GM12892 (cell line): Measurements from ENCODE around the gene ALDH1A3.

Experiments
- POLR2A ChIP-seq: IDR thresholded peaks from 2 replicates; pipeline ENCODE4 v1.6.1; 2011; ENCODE audit warnings: low read depth, low read length, control low read depth
- POLR2AphosphoS5 ChIP-seq: IDR thresholded peaks from 2 replicates; pipeline ENCODE4 v1.6.1; 2011; ENCODE audit warnings: low read depth, low read length, control low read depth
- TAF1 ChIP-seq: IDR thresholded peaks from 2 replicates; pipeline ENCODE4 v1.6.1; 2011; ENCODE audit warnings: low read depth, mild to moderate bottlenecking, control low read depth, low read length, borderline replicate concordance

DNA sequence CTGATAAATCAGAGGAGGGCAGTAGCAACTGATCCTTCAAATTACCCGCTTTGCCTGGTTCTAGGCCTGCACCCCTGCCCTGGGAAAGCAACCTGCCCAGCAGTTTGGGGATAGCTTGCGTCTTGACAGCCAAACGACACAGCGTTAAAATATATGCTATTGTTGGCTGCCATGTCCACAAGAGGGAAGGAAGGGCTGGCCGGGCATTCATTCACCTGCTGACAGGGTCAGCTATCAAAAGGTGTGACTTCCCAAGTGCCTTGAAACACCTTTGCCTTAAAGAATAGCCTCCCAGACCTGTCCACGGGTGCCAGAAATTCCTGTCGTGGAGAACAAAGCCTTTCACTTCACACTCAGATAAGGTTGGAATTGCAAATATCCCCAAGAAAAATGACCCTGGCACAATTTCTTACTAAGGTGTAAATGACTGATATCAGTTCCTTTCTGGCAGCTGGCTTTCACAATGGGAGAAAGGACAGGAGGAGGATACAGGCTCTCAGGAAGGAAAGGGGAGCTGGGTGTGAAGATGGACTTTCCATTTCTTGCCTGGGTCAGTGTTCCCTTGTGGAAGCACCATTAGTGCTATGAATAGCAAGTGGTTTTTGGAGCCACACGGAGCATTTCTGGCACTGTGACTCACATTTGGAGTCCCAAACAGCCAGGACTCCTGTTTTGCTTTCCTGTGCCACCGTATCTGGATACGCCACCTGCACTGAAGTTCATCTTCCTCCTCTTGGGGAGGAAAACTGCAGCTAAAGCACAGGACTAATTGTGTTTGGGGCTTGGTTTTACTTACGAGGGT, 19.2 kb downstream of the ALDH1A3 start:
- TF ChIP-seq POLR2AphosphoS5 (no peak), POLR2A (no peak), TAF1 (no peak)
